HCT116 (cell line): Measurements from ENCODE around the gene TBC1D2B. TPM values are rescaled to one million over a fixed set of nuclear protein-coding genes. Genes with fewer than 3 reads are reported as not detected.

Source experiments
- ATAC-seq: fragments of 200-7000 bp; cut with Tn5 transposase; 2 replicates; pipeline ENCODE4 v1.9.1; 2020; ENCODE audit warnings: mild to moderate bottlenecking, moderate library complexity
- BruUV-seq: library from RNA; stranded (reverse); fragments of 400-500 nt; replicated peaks from 2 replicates; lab custom pipeline; 2021; lab: Mats Ljungman, UMichigan
- CTCF ChIA-PET: fragments of 300-600 bp; sonication (Branson Sonifier 250); formaldehyde crosslinking; loops from one replicate; lab custom pipeline; 2021; ENCODE audit warnings: antibody characterized with exemption; lab: Charles Lee
- POLR2A ChIA-PET: fragments of 300-600, 350-600 bp; sonication (Branson Sonifier 250); formaldehyde crosslinking; loops from one replicate; lab custom pipeline; 2021; ENCODE audit warnings: antibody characterized with exemption; lab: Charles Lee
- RAD21 ChIA-PET, 2 experiments: fragments of 300-600 bp; sonication (Branson Sonifier 250); formaldehyde crosslinking; loops; one replicate each; lab custom pipeline; 2023; ENCODE audit warnings: low total read pairs in 2 of 2; ENCODE audit not compliant: uncharacterized antibody in 2 of 2, unreplicated experiment in 2 of 2, low non-redundant PET in 1 of 2; lab: Charles Lee
- DNase-seq: peaks from one replicate; pipeline ENCODE4 v3.0.0-alpha.2; 2010; ENCODE audit warnings: low read depth, low spot score
- H2AFZ ChIP-seq: fragments of 200-600 bp; shearing (Covaris generic), sonication (generic); 2 replicates; pipeline ENCODE4 v1.6.1; 2017; ENCODE audit warnings: low read depth, mixed run types, mixed read lengths, antibody characterized with exemption, low read length; ENCODE audit not compliant: poor library complexity, severe bottlenecking
- H3K27ac ChIP-seq: 2 replicates; pipeline ENCODE4 v1.5.1; 2012; ENCODE audit warnings: low read depth, low read length
- H3K27me3 ChIP-seq: fragments of 200-600 bp; sonication (generic); 2 replicates; pipeline ENCODE4 v1.6.1; 2016; ENCODE audit warnings: mixed run types, low read length, mixed read lengths; ENCODE audit not compliant: insufficient read depth
- H3K36me3 ChIP-seq, 2 experiments: fragments of 200-500 bp in 1 of 2; fragments of 200-600 bp in 1 of 2; sonication (Bioruptor generic) in 1 of 2; sonication (generic) in 1 of 2; 2 replicates each; pipeline versions ENCODE4 v1.5.1 to v1.6.1; 2014 to 2016; ENCODE audit warnings: low read length in 2 of 2, inconsistent platforms in 1 of 2, mixed read lengths in 1 of 2, mixed run types in 1 of 2; ENCODE audit not compliant: insufficient read depth in 2 of 2, control insufficient read depth in 1 of 2
- H3K4me1 ChIP-seq, 2 experiments: fragments of 200-600 bp in 1 of 2; sonication (generic) in 1 of 2; 2 replicates each; pipeline versions ENCODE4 v1.5.1 to v1.6.1; 2012 to 2017; ENCODE audit warnings: low read length in 2 of 2, inconsistent platforms in 1 of 2, mild to moderate bottlenecking in 1 of 2, mixed read lengths in 1 of 2, mixed run types in 1 of 2, moderate library complexity in 1 of 2; ENCODE audit not compliant: insufficient read depth in 2 of 2, control insufficient read depth in 1 of 2
- H3K4me2 ChIP-seq: fragments of 200-600 bp; sonication (generic); 2 replicates; pipeline ENCODE4 v1.6.1; 2017; ENCODE audit warnings: mixed run types, low read length, mixed read lengths
- H3K4me3 ChIP-seq, 2 experiments: fragments of 200-600 bp in 1 of 2; sonication (generic) in 1 of 2; replicated peaks in 1 of 2; 2 replicates each; pipeline ENCODE4 v1.5.1; 2011 to 2016; ENCODE audit warnings: low read length in 2 of 2, control low read depth in 1 of 2, low read depth in 1 of 2, mild to moderate bottlenecking in 1 of 2, mixed read lengths in 1 of 2, mixed run types in 1 of 2
- H3K79me2 ChIP-seq: fragments of 200-600 bp; sonication (generic); 2 replicates; pipeline ENCODE4 v1.6.1; 2017; ENCODE audit warnings: mild to moderate bottlenecking, mixed run types, low read length, moderate library complexity, mixed read lengths; ENCODE audit not compliant: insufficient read depth
- H3K9ac ChIP-seq: fragments of 200-600 bp; sonication (generic); 2 replicates; pipeline ENCODE4 v1.6.1; 2016; ENCODE audit warnings: low read length, mixed read lengths
- H3K9me2 ChIP-seq: fragments of 200-600 bp; sonication (generic), shearing (Covaris generic); 2 replicates; pipeline ENCODE4 v1.6.1; 2017; ENCODE audit warnings: mixed run types, mild to moderate bottlenecking, moderate library complexity; ENCODE audit not compliant: insufficient read depth
- H3K9me3 ChIP-seq, 2 experiments: fragments of 200-500 bp in 1 of 2; fragments of 200-600 bp in 1 of 2; sonication (Bioruptor generic) in 1 of 2; sonication (generic) in 1 of 2; 2 replicates each; pipeline ENCODE4 v1.6.1; 2014 to 2017; ENCODE audit warnings: low read length in 2 of 2, mixed read lengths in 2 of 2, inconsistent platforms in 1 of 2, low read depth in 1 of 2, mild to moderate bottlenecking in 1 of 2, mixed run types in 1 of 2, moderate library complexity in 1 of 2; ENCODE audit not compliant: control insufficient read depth in 1 of 2, insufficient read depth in 1 of 2
- H4K20me1 ChIP-seq: fragments of 200-600 bp; sonication (generic), shearing (Covaris generic); 2 replicates; pipeline ENCODE4 v1.6.1; 2017; ENCODE audit warnings: mixed run types, mild to moderate bottlenecking, moderate library complexity; ENCODE audit not compliant: insufficient read depth
- ATF3 ChIP-seq: IDR thresholded peaks from 2 replicates; pipeline ENCODE4 v1.6.1; 2012
- CBX3 ChIP-seq: IDR thresholded peaks from 2 replicates; pipeline ENCODE4 v1.6.1; 2012; ENCODE audit warnings: low read depth
- ELF1 ChIP-seq: IDR thresholded peaks from 2 replicates; pipeline ENCODE4 v1.6.1; 2012; ENCODE audit warnings: low read depth, borderline replicate concordance
- EZH2 ChIP-seq: fragments of 200-600 bp; sonication (generic); IDR thresholded peaks from 2 replicates; pipeline ENCODE4 v1.6.1; 2017; ENCODE audit warnings: antibody characterized with exemption, mixed run types
- JUND ChIP-seq: IDR thresholded peaks from 2 replicates; pipeline ENCODE4 v1.6.1; 2012
- RAD21 ChIP-seq: IDR thresholded peaks from 2 replicates; pipeline ENCODE4 v1.6.1; 2012; ENCODE audit warnings: low read depth, mild to moderate bottlenecking
- SP1 ChIP-seq: IDR thresholded peaks from 2 replicates; pipeline ENCODE4 v1.6.1; 2012; ENCODE audit warnings: low read depth
- SRF ChIP-seq: IDR thresholded peaks from 2 replicates; pipeline ENCODE4 v1.6.1; 2012; ENCODE audit warnings: low read depth
- TCF7L2 ChIP-seq: IDR thresholded peaks from 2 replicates; pipeline ENCODE4 v1.7.0; 2011; ENCODE audit warnings: borderline replicate concordance, inconsistent platforms; ENCODE audit not compliant: insufficient read depth, insufficient read length; ENCODE audit errors: extremely low read depth
- ZNF274 ChIP-seq: fragments of 200-500 bp; sonication (Bioruptor generic); IDR thresholded peaks from 2 replicates; pipeline ENCODE4 v1.6.1; 2014; ENCODE audit warnings: mild to moderate bottlenecking, low read depth, low read length, inconsistent platforms
- intact Hi-C: fragments of 100-400 bp; cut with micrococcal nuclease; formaldehyde crosslinking; loops from 2 replicates; pipeline ENCODE4 v1.10.0; 2022
- total RNA-seq: library from RNA; stranded (reverse); gene quantifications from one replicate; pipeline ENCODE4 v1.2.1, GENCODE V29; 2021; ENCODE audit not compliant: unreplicated experiment
- TF ChIP-seq, protein P1 (sequence below): IDR thresholded peaks from 2 replicates; pipeline ENCODE4 v1.6.1; 2011; ENCODE audit warnings: mild to moderate bottlenecking, low read length, moderate library complexity; ENCODE audit not compliant: insufficient replicate concordance; ENCODE audit errors: extremely low read depth
- TF ChIP-seq, protein P2 (sequence below), 3 experiments: fragments of 200-600 bp in 1 of 3; sonication (generic) in 1 of 3; IDR thresholded peaks in 2 of 3; conservative IDR thresholded peaks in 1 of 3; 2 replicates each; pipeline ENCODE4 v1.5.1; 2012 to 2017; ENCODE audit warnings: low read depth in 2 of 3, low read length in 2 of 3, antibody characterized with exemption in 1 of 3, borderline replicate concordance in 1 of 3, control low read depth in 1 of 3, mild to moderate bottlenecking in 1 of 3, mixed read lengths in 1 of 3, mixed run types in 1 of 3, moderate library complexity in 1 of 3; ENCODE audit not compliant: insufficient read depth in 1 of 3

The TBC1D2B gene
- total RNA-seq, 1 experiment from 2014 or later, result 16.6 TPM

DNA sequence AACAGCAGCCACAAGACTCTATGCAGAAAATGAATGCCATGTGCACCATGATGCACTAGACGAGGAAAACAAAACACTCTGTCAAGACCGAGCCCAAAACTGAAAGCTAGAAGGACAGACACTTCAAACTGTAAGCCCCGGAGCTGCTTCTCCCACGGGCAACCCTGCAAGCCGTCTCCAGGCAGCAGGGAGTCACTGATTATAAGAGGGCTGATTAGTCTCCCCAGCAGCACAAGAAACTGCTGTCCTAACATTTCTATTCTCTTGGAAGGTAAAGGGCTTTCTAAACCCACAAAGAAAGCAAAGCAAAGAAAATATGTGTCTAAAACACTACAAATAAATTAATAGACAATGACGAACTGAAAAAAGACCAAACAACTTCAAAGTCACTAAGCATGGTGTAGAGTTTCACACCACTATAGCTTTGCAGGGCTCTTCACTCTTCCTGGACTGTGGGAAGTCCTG is 15.5 kb downstream of the TBC1D2B start:
- Histone ChIP-seq H3K4me2 (no peak overlapping the region), H3K9ac (no peak overlapping the region), H3K27me3 (no peaks in the 10 kb centered on the region), H3K9me2 (no peaks in the 10 kb centered on the region), H3K9me3 (no peaks in the 10 kb centered on the region), H3K4me1 (peaks cover 4 to 13% of the 10 kb centered on the region in 2 experiments), H3K27ac (no peak overlapping the region), H3K36me3 (no peaks in the 10 kb centered on the region), H3K4me3 (no peak overlapping the region), H2AFZ (no peak overlapping the region), H4K20me1 (no peaks in the 10 kb centered on the region), H3K79me2 (peaks cover 20% of the 10 kb centered on the region)
- TF ChIP-seq ATF3, result no peak
- TF ChIP-seq ELF1, result no peak
- no peak for TF ChIP-seq SRF
- no peak for TF ChIP-seq JUND
- TF ChIP-seq SP1, result no peak
- TF ChIP-seq RAD21, result no peak
- ChIA-PET CTCF (interaction anchor here (1.0 kb wide), 1 partner anchor 46 kb away, joined by 3 read pairs; no protein-coding TSS in a partner anchor), RAD21 (no interaction called here), POLR2A (no interaction called here)
- intact Hi-C loops, result no loop called here
- ATAC-seq, result no peak
- no TSS peak for BruUV-seq
- DNase-seq, result no peak

- H3K27me3 ChIP-seq, result no peaks in the 10 kb centered on the region
- no peaks in the 10 kb centered on the region for H3K36me3 ChIP-seq
- no peak overlapping the region for H3K4me3 ChIP-seq
- H3K27ac ChIP-seq, result no peak overlapping the region
- no TSS peak for BruUV-seq
- no peak for ATAC-seq
- ChIA-PET RAD21 (no interaction called here), POLR2A (no interaction called here), CTCF (interaction anchor here (0.5 kb wide), 1 partner anchor 29 kb away, joined by 4 read pairs; no protein-coding TSS in a partner anchor)
- H3K9me3 ChIP-seq, result no peaks in the 10 kb centered on the region
- no peaks in the 10 kb centered on the region for H3K9me2 ChIP-seq
- peaks cover 10 to 23% of the 10 kb centered on the region in 2 experiments for H3K4me1 ChIP-seq
- H4K20me1 ChIP-seq, result no peaks in the 10 kb centered on the region
- peaks cover 13% of the 10 kb centered on the region for H3K79me2 ChIP-seq
- intact Hi-C loops, result no loop called here
- no peak overlapping the region for H3K4me2 ChIP-seq
- no peak overlapping the region for H3K9ac ChIP-seq
- H2AFZ ChIP-seq, result no peak overlapping the region
- DNase-seq, result no peak
- TF ChIP-seq TCF7L2 (no peak), ELF1 (no peak), CBX3 (no peak), ZNF274 (no peak), EZH2 (no peak)
- TF ChIP-seq, protein P1, sequence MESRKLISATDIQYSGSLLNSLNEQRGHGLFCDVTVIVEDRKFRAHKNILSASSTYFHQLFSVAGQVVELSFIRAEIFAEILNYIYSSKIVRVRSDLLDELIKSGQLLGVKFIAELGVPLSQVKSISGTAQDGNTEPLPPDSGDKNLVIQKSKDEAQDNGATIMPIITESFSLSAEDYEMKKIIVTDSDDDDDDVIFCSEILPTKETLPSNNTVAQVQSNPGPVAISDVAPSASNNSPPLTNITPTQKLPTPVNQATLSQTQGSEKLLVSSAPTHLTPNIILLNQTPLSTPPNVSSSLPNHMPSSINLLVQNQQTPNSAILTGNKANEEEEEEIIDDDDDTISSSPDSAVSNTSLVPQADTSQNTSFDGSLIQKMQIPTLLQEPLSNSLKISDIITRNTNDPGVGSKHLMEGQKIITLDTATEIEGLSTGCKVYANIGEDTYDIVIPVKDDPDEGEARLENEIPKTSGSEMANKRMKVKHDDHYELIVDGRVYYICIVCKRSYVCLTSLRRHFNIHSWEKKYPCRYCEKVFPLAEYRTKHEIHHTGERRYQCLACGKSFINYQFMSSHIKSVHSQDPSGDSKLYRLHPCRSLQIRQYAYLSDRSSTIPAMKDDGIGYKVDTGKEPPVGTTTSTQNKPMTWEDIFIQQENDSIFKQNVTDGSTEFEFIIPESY, result no peak
- TF ChIP-seq, protein P2, sequence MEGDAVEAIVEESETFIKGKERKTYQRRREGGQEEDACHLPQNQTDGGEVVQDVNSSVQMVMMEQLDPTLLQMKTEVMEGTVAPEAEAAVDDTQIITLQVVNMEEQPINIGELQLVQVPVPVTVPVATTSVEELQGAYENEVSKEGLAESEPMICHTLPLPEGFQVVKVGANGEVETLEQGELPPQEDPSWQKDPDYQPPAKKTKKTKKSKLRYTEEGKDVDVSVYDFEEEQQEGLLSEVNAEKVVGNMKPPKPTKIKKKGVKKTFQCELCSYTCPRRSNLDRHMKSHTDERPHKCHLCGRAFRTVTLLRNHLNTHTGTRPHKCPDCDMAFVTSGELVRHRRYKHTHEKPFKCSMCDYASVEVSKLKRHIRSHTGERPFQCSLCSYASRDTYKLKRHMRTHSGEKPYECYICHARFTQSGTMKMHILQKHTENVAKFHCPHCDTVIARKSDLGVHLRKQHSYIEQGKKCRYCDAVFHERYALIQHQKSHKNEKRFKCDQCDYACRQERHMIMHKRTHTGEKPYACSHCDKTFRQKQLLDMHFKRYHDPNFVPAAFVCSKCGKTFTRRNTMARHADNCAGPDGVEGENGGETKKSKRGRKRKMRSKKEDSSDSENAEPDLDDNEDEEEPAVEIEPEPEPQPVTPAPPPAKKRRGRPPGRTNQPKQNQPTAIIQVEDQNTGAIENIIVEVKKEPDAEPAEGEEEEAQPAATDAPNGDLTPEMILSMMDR (IDR thresholded peaks at IDR 0.05 in 2 of 3, conservative IDR thresholded peaks at IDR 0.05 in 1 of 3; ENCODE audit: borderline replicate concordance in 1 of 3, insufficient read depth in 1 of 3, low read depth in 2 of 3, low read length in 2 of 3), result no peak
Observed at GRCh38 chr15:78060232-78060631, 17.3 kb downstream of the TBC1D2B start.
